SK-N-SH (cell line): ENCODE measurements around the gene ZYG11B. TPM values are rescaled to one million over a fixed set of nuclear protein-coding genes. Genes with fewer than 3 reads are reported as not detected.

Experiments
- polyA plus RNA-seq, 3 experiments: library from polyadenylated mRNA; depleted of rRNA; stranded (reverse); fragments of >200 nt; gene quantifications; 2 replicates each; pipeline ENCODE4 v1.2.3, GENCODE V29; 2012
- small RNA-seq, 7 experiments: library from RNA; depleted of rRNA; stranded (forward); fragments of <200 nt; gene quantifications; one replicate each; pipeline ENCODE3, GENCODE V24; 2012

Gene ZYG11B
- polyA plus RNA-seq, 1 of the 3 experiments (the other 2 are of a cell fraction) = 5.8 TPM

Small RNAs within 50 kb of the gene (small RNA-seq; reads per million reads assigned to genes)
- gene RN7SL62P = 0 reads per million in 7 experiments
- 0 to 28.0 (median 3.2) reads per million in 7 experiments for gene RNU2-30P
- gene RNU6-969P = 0 reads per million in 7 experiments

Other genes with a start within 250 kb of the ZYG11B start
- 27.2 and 28.3 TPM in 2 replicates for gene TUT4, start 173.4 kb upstream of the ZYG11B start, polyA plus RNA-seq (2012; rRNA removed)
- gene GPX7, start 124.1 kb upstream of the ZYG11B start, polyA plus RNA-seq (2012; rRNA removed) = 5.7 and 6.2 TPM in 2 replicates
- 0.07 TPM in 1 of 2 replicates, not detected in the other for gene SHISAL2A, start 93.3 kb upstream of the ZYG11B start, polyA plus RNA-seq (2012; rRNA removed)
- gene COA7, start 28.1 kb upstream of the ZYG11B start, polyA plus RNA-seq (2012; rRNA removed) = 9.0 and 13.7 TPM in 2 replicates
- gene ZYG11A, start 116.3 kb downstream of the ZYG11B start, polyA plus RNA-seq (2012; rRNA removed) = 0.41 TPM in 2 replicates
- 0.20 and 0.37 TPM in 2 replicates for gene ECHDC2, start 195.3 kb downstream of the ZYG11B start, polyA plus RNA-seq (2012; rRNA removed)
- 49.5 and 68.9 TPM in 2 replicates for gene SCP2, start 200.8 kb downstream of the ZYG11B start, polyA plus RNA-seq (2012; rRNA removed)